Prostate gland (tissue), 2 donors: ENCODE data around the gene CST1. TPM values are rescaled to one million over a fixed set of nuclear protein-coding genes. Genes with fewer than 3 reads are reported as not detected.
"Not testable (repeated sequence)": the region's sequence is repeated elsewhere in the genome, so short reads cannot be mapped to it uniquely, and the experiment has no call there.

ENCODE experiments used
- DNase-seq: peaks from one replicate; pipeline ENCODE4 v3.0.0-alpha.2; 2019; ENCODE audit warnings: low spot score
- H3K27ac ChIP-seq, 2 donors: fragments of 200-600 bp; sonication (generic); 2 replicates each; pipeline ENCODE4 v1.5.1; 2017 to 2019
- H3K27me3 ChIP-seq: fragments of 200-600 bp; sonication (generic); replicated peaks from 2 replicates; pipeline ENCODE4 v1.5.1; 2019; ENCODE audit not compliant: insufficient read depth
- H3K36me3 ChIP-seq, 2 donors: fragments of 200-600 bp; sonication (generic); 1 replicate in 1 of 2; 2 replicates in 1 of 2; pipeline versions ENCODE4 v1.5.1 to v1.8.1; 2017 to 2019
- H3K4me1 ChIP-seq: fragments of 200-600 bp; sonication (generic); replicated peaks from 2 replicates; pipeline ENCODE4 v1.5.1; 2019
- H3K4me3 ChIP-seq, 2 donors: fragments of 200-600 bp; sonication (generic); 2 replicates each; pipeline ENCODE4 v1.5.1; 2017 to 2019
- H3K9me3 ChIP-seq: fragments of 200-600 bp; sonication (generic); 2 replicates; pipeline ENCODE4 v1.5.1; 2017
- CTCF ChIP-seq, 4 experiments: fragments of 200-600 bp in 2 of 4; fragments of 450-650 bp in 2 of 4; sonication (generic) in 2 of 4; IDR thresholded peaks; 1 replicate in 3 of 4; 2 replicates in 1 of 4; pipeline ENCODE4 v1.5.1; 2016 to 2019; ENCODE audit warnings: antibody characterized with exemption in 4 of 4, mild to moderate bottlenecking in 2 of 4, moderate library complexity in 2 of 4
- POLR2A ChIP-seq: fragments of 450-650 bp; IDR thresholded peaks from one replicate; pipeline ENCODE4 v1.6.1; 2016; ENCODE audit warnings: antibody characterized with exemption, mild to moderate bottlenecking
- POLR2AphosphoS5 ChIP-seq: sonication (generic); formaldehyde crosslinking; IDR thresholded peaks from one replicate; pipeline ENCODE4 v1.6.1; 2017; ENCODE audit warnings: antibody characterized with exemption
- WGBS: methylation state at CpG from one replicate; pipeline ENCODE4 v1.1.5; 2018; 5-methylcytosine and 5-hydroxymethylcytosine counted together
- intact Hi-C: fragments of 100-400 bp; cut with DNase I; formaldehyde crosslinking; loops from one replicate; pipeline ENCODE4 v1.14.2; 2022
- total RNA-seq, 2 donors: library from RNA; depleted of rRNA; stranded (reverse); fragments of >200 nt; gene quantifications; one replicate each; pipeline ENCODE4 v1.1.0, GENCODE V29; 2016

CST1 gene
- total RNA-seq, 2 donors from 2014 or later, result 1.2 to 8.3 TPM

GRCh38 chr20:23749746-23750145 lies 989 bp downstream of the CST1 start:
- Histone ChIP-seq H3K27me3 (no peaks in the 10 kb centered on the region), H3K36me3 (no peaks in the 10 kb centered on the region), H3K9me3 (no peaks in the 10 kb centered on the region), H3K4me1 (no peaks in the 10 kb centered on the region), H3K4me3 (no peak overlapping the region), H3K27ac (no peak overlapping the region)
- intact Hi-C loops, result no loop called here
- no peak for TF ChIP-seq POLR2AphosphoS5
- no peak for TF ChIP-seq POLR2A
- TF ChIP-seq CTCF (IDR thresholded peaks at IDR 0.05), result no peak
- 82% methylated on average over 5 of the region's 5 CpGs for WGBS
- no peak for DNase-seq

DNA sequence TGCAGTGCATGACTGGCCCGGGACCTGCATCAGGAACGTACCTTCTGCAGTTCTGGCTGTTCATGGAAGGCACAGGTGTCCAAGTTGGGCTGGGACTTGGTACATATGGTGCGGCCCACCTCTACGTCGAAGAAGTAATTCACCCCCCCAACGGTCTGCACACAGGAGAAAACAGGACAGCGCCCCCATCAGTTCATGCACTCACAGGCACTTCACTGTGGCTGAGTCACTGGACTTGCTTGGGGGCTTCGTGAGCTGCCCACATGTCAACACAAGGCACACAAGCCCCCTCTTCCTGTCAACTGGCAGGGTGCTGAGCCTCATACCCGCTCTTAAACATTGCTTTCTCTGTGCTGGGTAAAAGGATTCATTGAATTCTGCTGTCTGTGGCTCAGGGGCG lies 1.8 kb downstream of the CST1 start:
- DNase-seq, H3K27me3 ChIP-seq, H3K9me3 ChIP-seq, H3K27ac ChIP-seq, intact Hi-C loops, H3K4me1 ChIP-seq, H3K4me3 ChIP-seq, H3K36me3 ChIP-seq: not testable (repeated sequence)
- 93% methylated on average over 10 of the region's 10 CpGs for WGBS

DNA sequence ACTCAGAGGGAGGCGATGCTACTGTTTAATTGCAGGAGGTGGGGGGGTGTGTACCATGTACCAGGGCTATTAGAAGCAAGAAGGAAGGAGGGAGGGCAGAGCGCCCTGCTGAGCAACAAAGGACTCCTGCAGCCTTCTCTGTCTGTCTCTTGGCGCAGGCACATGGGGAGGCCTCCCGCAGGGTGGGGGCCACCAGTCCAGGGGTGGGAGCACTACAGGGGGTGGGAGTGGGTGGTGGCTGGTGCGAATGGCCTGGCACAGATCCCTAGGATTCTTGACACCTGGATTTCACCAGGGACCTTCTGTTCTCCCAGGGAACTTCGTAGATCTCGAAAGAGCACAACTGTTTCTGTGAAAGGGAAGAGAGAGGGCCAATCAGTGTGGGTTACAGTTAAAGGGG lies 3.2 kb downstream of the CST1 start:
- WGBS, result 32% methylated on average over 5 of the region's 7 CpGs
- intact Hi-C loops, result not testable (repeated sequence)

DNA sequence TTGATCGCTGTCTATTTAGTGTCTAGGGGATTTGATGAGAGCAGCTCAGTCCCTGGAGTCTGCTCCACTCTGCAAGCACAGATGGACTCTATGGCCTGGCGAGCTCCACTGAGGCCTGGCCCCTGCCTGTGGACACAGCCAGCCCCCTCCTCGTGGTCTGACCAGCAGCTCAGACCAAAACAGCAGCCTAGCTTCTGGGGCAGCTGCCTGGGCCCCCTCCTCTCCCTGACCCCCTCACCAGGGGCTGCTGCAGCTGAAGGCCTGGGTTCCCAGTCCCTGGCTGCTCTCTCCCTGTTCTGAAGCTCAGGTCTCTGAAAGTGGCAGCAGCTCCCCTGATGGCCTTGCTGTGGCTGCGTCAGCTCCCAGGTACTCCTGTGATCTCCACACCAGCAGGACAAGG lies 3.6 kb downstream of the CST1 start:
- H3K36me3 ChIP-seq, H3K4me1 ChIP-seq, H3K27me3 ChIP-seq, DNase-seq, H3K9me3 ChIP-seq, intact Hi-C loops, H3K4me3 ChIP-seq, H3K27ac ChIP-seq: not testable (repeated sequence)
- WGBS, result 80% methylated on average over 4 of the region's 4 CpGs

More for the DNA sequence above, 3.2 kb downstream of the CST1 start:
- H3K27ac ChIP-seq, DNase-seq, H3K27me3 ChIP-seq, H3K4me1 ChIP-seq, H3K36me3 ChIP-seq, H3K9me3 ChIP-seq, H3K4me3 ChIP-seq: not testable (repeated sequence)

- intact Hi-C loops, result no loop called here
Observed at GRCh38 chr20:23746321-23746720, 4.4 kb downstream of the CST1 start.

DNA sequence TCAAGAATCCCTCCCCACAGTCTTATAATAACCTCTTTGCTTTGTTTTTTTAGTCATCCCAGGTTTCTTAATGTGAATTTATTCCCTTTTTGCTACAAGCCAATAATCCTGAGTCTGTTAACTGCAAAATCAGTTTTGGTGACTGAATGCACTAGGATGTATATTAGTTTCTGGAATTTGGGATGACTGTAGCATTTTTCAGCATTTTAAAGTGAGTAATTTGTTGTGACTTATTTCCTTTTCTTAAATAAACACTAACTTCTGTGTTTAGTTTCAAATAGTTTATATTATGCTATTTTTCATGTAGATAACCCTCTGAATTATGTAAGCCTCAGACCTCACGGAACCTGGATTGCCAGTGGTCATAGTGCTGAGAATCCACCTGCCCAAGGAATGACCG lies 5.5 kb downstream of the CST1 start:
- Histone ChIP-seq H3K27ac (no peak overlapping the region), H3K27me3 (no peaks in the 10 kb centered on the region), H3K4me1 (no peaks in the 10 kb centered on the region), H3K4me3 (no peak overlapping the region), H3K9me3 (no peaks in the 10 kb centered on the region), H3K36me3 (no peaks in the 10 kb centered on the region)
- intact Hi-C loops, result no loop called here
- DNase-seq, result no peak
- 95% methylated on average over 2 of the region's 2 CpGs for WGBS
- no peak for TF ChIP-seq POLR2A
- TF ChIP-seq CTCF (IDR thresholded peaks at IDR 0.05), result no peak
- no peak for TF ChIP-seq POLR2AphosphoS5

More at GRCh38 chr20:23746321-23746720, 4.4 kb downstream of the CST1 start:
- Histone ChIP-seq H3K36me3 (no peaks in the 10 kb centered on the region), H3K4me1 (no peaks in the 10 kb centered on the region), H3K9me3 (no peaks in the 10 kb centered on the region), H3K27me3 (no peaks in the 10 kb centered on the region), H3K4me3 (no peak overlapping the region), H3K27ac (no peak overlapping the region)
- 92% methylated on average over 6 of the region's 6 CpGs for WGBS
- TF ChIP-seq CTCF (IDR thresholded peaks at IDR 0.05), result no peak
- no peak for TF ChIP-seq POLR2A
- no peak for TF ChIP-seq POLR2AphosphoS5
- DNase-seq, result no peak
